Osteoblast (primary cell): Measurements from ENCODE around the gene NPDC1. TPM values are rescaled to one million over a fixed set of nuclear protein-coding genes. Genes with fewer than 3 reads are reported as not detected.

Experiments used
- DNase-seq: peaks from one replicate; pipeline ENCODE4 v3.0.0; 2011; ENCODE audit warnings: low spot score, mixed read lengths; ENCODE audit not compliant: insufficient read length; ENCODE audit errors: missing footprints
- H2AFZ ChIP-seq: 2 replicates; pipeline ENCODE4 v1.6.0; 2011; ENCODE audit warnings: mild to moderate bottlenecking, low read length
- H3K27ac ChIP-seq: 2 replicates; pipeline ENCODE4 v1.5.1; 2011; ENCODE audit warnings: mild to moderate bottlenecking, low read depth, low read length, moderate library complexity
- H3K27me3 ChIP-seq: 2 replicates; pipeline ENCODE4 v1.6.0; 2012; ENCODE audit warnings: mild to moderate bottlenecking, control low read depth, inconsistent platforms, low read length, moderate library complexity; ENCODE audit not compliant: insufficient read depth
- H3K36me3 ChIP-seq: 2 replicates; pipeline ENCODE4 v1.5.1; 2011; ENCODE audit warnings: mild to moderate bottlenecking, low read length, control low read depth, moderate library complexity; ENCODE audit not compliant: insufficient read depth
- H3K4me1 ChIP-seq: 2 replicates; pipeline ENCODE4 v1.5.1; 2011; ENCODE audit warnings: mild to moderate bottlenecking, low read length, control low read depth, moderate library complexity; ENCODE audit not compliant: insufficient read depth
- H3K4me2 ChIP-seq: 2 replicates; pipeline ENCODE4 v1.6.0; 2011; ENCODE audit warnings: mild to moderate bottlenecking, low read length; ENCODE audit not compliant: insufficient read depth
- H3K4me3 ChIP-seq: fragments of 200-600 bp; sonication (generic); 3 replicates; pipeline ENCODE4 v1.5.1; 2012; ENCODE audit warnings: mild to moderate bottlenecking, low read length, inconsistent platforms; ENCODE audit not compliant: insufficient read depth
- H3K79me2 ChIP-seq: 2 replicates; pipeline ENCODE4 v1.6.0; 2012; ENCODE audit warnings: mild to moderate bottlenecking, low read length, control low read depth, inconsistent platforms; ENCODE audit not compliant: insufficient read depth
- H3K9me3 ChIP-seq: 2 replicates; pipeline ENCODE4 v1.5.1; 2011; ENCODE audit warnings: low read depth, low read length, control low read depth
- H4K20me1 ChIP-seq: 2 replicates; pipeline ENCODE4 v1.6.0; 2012; ENCODE audit warnings: mild to moderate bottlenecking, low read length, control low read depth; ENCODE audit not compliant: insufficient read depth
- CTCF ChIP-seq: IDR thresholded peaks from 2 replicates; pipeline ENCODE4 v1.5.1; 2011; ENCODE audit warnings: mild to moderate bottlenecking, low read depth, low read length, moderate library complexity; ENCODE audit errors: extremely low read depth
- total RNA-seq: library from RNA; depleted of rRNA; stranded (reverse); fragments of >200 nt; gene quantifications from 2 replicates; pipeline ENCODE4 v1.2.3, GENCODE V29; 2012

NPDC1 gene
- total RNA-seq, 1 donor = 10.1 TPM

- Histone ChIP-seq H2AFZ (no peak overlapping the region), H3K36me3 (no peaks in the 10 kb centered on the region), H3K79me2 (no peaks in the 10 kb centered on the region), H3K4me1 (no peaks in the 10 kb centered on the region), H3K27me3 (no peaks in the 10 kb centered on the region), H4K20me1 (peaks cover 6% of the 10 kb centered on the region), H3K27ac (no peak overlapping the region), H3K4me3 (no peak overlapping the region), H3K4me2 (no peak overlapping the region), H3K9me3 (no peaks in the 10 kb centered on the region)
- no peak for TF ChIP-seq CTCF
- DNase-seq = no peak
Measured at GRCh38 chr9:137019891-137020683, 25.9 kb downstream of the NPDC1 start.

GRCh38 chr9:137018761-137019559, 27.0 kb downstream of the NPDC1 start:
- Histone ChIP-seq H3K27ac (no peak overlapping the region), H3K27me3 (no peaks in the 10 kb centered on the region), H2AFZ (no peak overlapping the region), H4K20me1 (peaks cover 6% of the 10 kb centered on the region), H3K4me3 (no peak overlapping the region), H3K4me1 (no peaks in the 10 kb centered on the region), H3K4me2 (no peak overlapping the region), H3K36me3 (no peaks in the 10 kb centered on the region), H3K9me3 (no peaks in the 10 kb centered on the region), H3K79me2 (no peaks in the 10 kb centered on the region)
- no peak for DNase-seq
- TF ChIP-seq CTCF = no peak

- TF ChIP-seq CTCF = no peak
- Histone ChIP-seq H3K9me3 (no peaks in the 10 kb centered on the region), H3K4me1 (no peaks in the 10 kb centered on the region), H3K27ac (no peak overlapping the region), H4K20me1 (peaks cover 6% of the 10 kb centered on the region), H2AFZ (no peak overlapping the region), H3K4me2 (no peak overlapping the region), H3K4me3 (no peak overlapping the region), H3K36me3 (no peaks in the 10 kb centered on the region), H3K79me2 (no peaks in the 10 kb centered on the region), H3K27me3 (no peaks in the 10 kb centered on the region)
- DNase-seq = no peak
Measured at GRCh38 chr9:137017791-137018497, 28.0 kb downstream of the NPDC1 start.
